8988T (cell line): Measurements from ENCODE around the gene PDZD8.
"Not testable (repeated sequence)": the region's sequence is repeated elsewhere in the genome, so short reads cannot be mapped to it uniquely, and the experiment has no call there.

ENCODE experiments used
- DNase-seq: peaks from one replicate; pipeline ENCODE4 v3.0.0; 2011

PDZD8 gene

GRCh38 chr10:117348236-117348635, 27.0 kb downstream of the PDZD8 start:
- DNase-seq, result no peak

- no peak for DNase-seq
Measured at GRCh38 chr10:117346574-117346973, 28.7 kb downstream of the PDZD8 start.

- DNase-seq, result no peak
Measured at GRCh38 chr10:117345143-117345542, 30.1 kb downstream of the PDZD8 start.

GRCh38 chr10:117342641-117343040, 32.6 kb downstream of the PDZD8 start:
- DNase-seq, result no peak

GRCh38 chr10:117341061-117341460, 34.2 kb downstream of the PDZD8 start:
- no peak for DNase-seq

- no peak for DNase-seq
Measured at GRCh38 chr10:117339979-117340378, 35.3 kb downstream of the PDZD8 start.

GRCh38 chr10:117339578-117339977, 35.7 kb downstream of the PDZD8 start:
- DNase-seq, result no peak

- no peak for DNase-seq
Measured at GRCh38 chr10:117334926-117335325, 40.3 kb downstream of the PDZD8 start.

GRCh38 chr10:117334066-117334465, 41.2 kb downstream of the PDZD8 start:
- DNase-seq, result no peak

- DNase-seq, result no peak
Measured at GRCh38 chr10:117327262-117327661, 48.0 kb downstream of the PDZD8 start.

- DNase-seq, result no peak
Measured at GRCh38 chr10:117324367-117324766, 50.9 kb downstream of the PDZD8 start.

GRCh38 chr10:117322260-117322659, 53.0 kb downstream of the PDZD8 start:
- no peak for DNase-seq

GRCh38 chr10:117320050-117320665, 55.1 kb downstream of the PDZD8 start:
- no peak for DNase-seq

GRCh38 chr10:117318909-117319308, 56.3 kb downstream of the PDZD8 start:
- no peak for DNase-seq

GRCh38 chr10:117316701-117317100, 58.5 kb downstream of the PDZD8 start:
- DNase-seq, result no peak

- DNase-seq, result no peak
Measured at GRCh38 chr10:117313641-117314040, 61.6 kb downstream of the PDZD8 start.

- no peak for DNase-seq
Measured at GRCh38 chr10:117312430-117312829, 62.8 kb downstream of the PDZD8 start.

GRCh38 chr10:117311261-117311660, 64.0 kb downstream of the PDZD8 start:
- no peak for DNase-seq

GRCh38 chr10:117306674-117307073, 68.6 kb downstream of the PDZD8 start:
- no peak for DNase-seq

- DNase-seq, result not testable (repeated sequence)
Measured at GRCh38 chr10:117303451-117303850, 71.8 kb downstream of the PDZD8 start.

- no peak for DNase-seq
Measured at GRCh38 chr10:117300671-117301070, 74.6 kb downstream of the PDZD8 start.

- no peak for DNase-seq
Measured at GRCh38 chr10:117299435-117299834, 75.8 kb downstream of the PDZD8 start.

GRCh38 chr10:117298219-117298618, 77.0 kb downstream of the PDZD8 start:
- no peak for DNase-seq

GRCh38 chr10:117294735-117295134, 80.5 kb downstream of the PDZD8 start:
- DNase-seq, result no peak

- no peak for DNase-seq
Measured at GRCh38 chr10:117294039-117294645, 81.1 kb downstream of the PDZD8 start.
